ENCODE results near the gene MAPK4.

GRCh38 chr18:50611529-50611941 lies 51.6 kb downstream of the MAPK4 start:
- no peak for TF ChIP-seq CTCF (IDR thresholded peaks at IDR 0.05)
- no peak for TF ChIP-seq POLR2A (IDR thresholded peaks at IDR 0.05)

All from uterus (tissue), 2 donors.